GM12872 (cell line): ENCODE results near the gene NFATC2IP.

ENCODE experiments used
- TF ChIP-seq, protein P1 (sequence below): IDR thresholded peaks from 3 replicates; pipeline ENCODE4 v1.5.1; 2011; ENCODE audit warnings: low read depth, mild to moderate bottlenecking, low read length, moderate library complexity; ENCODE audit not compliant: insufficient read depth

Gene NFATC2IP

DNA sequence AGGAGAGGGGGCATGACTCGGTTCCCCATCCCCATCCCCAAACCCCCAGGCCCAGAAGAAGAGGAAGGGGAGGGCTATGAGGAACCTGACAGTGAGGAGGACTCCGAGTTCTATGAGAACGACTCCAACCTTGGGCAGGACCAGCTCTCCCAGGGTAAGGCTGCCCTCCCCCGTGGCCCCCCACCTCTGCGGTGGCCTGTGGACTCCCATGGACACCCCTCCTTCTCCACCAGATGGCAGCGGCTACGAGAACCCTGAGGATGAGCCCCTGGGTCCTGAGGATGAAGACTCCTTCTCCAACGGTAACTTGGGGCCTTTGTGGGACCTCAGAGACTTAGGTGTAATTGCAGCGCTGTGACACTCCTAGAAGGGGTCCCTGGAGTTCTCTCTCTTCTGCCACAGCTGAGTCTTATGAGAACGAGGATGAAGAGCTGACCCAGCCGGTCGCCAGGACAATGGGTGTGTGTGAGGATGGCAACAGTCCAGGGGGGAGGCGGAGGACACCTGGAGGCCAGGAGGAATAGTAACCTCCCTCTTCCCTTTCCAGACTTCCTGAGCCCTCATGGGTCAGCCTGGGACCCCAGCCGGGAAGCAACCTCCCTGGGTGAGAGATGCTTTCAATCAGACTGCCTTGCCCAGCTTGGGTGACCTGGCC, 13.4 kb upstream of the NFATC2IP start:
- TF ChIP-seq, protein P1, sequence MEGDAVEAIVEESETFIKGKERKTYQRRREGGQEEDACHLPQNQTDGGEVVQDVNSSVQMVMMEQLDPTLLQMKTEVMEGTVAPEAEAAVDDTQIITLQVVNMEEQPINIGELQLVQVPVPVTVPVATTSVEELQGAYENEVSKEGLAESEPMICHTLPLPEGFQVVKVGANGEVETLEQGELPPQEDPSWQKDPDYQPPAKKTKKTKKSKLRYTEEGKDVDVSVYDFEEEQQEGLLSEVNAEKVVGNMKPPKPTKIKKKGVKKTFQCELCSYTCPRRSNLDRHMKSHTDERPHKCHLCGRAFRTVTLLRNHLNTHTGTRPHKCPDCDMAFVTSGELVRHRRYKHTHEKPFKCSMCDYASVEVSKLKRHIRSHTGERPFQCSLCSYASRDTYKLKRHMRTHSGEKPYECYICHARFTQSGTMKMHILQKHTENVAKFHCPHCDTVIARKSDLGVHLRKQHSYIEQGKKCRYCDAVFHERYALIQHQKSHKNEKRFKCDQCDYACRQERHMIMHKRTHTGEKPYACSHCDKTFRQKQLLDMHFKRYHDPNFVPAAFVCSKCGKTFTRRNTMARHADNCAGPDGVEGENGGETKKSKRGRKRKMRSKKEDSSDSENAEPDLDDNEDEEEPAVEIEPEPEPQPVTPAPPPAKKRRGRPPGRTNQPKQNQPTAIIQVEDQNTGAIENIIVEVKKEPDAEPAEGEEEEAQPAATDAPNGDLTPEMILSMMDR, result no peak

GRCh38 chr16:28938721-28939120, 12.0 kb upstream of the NFATC2IP start:
- TF ChIP-seq, protein P1, result no peak

- TF ChIP-seq, protein P1, result no peak
These were observed 7.5 kb upstream of the NFATC2IP start for GRCh38 chr16:28943281-28943680.

- TF ChIP-seq, protein P1, result no peak
These were observed 4.1 kb upstream of the NFATC2IP start for GRCh38 chr16:28946681-28947080.

DNA sequence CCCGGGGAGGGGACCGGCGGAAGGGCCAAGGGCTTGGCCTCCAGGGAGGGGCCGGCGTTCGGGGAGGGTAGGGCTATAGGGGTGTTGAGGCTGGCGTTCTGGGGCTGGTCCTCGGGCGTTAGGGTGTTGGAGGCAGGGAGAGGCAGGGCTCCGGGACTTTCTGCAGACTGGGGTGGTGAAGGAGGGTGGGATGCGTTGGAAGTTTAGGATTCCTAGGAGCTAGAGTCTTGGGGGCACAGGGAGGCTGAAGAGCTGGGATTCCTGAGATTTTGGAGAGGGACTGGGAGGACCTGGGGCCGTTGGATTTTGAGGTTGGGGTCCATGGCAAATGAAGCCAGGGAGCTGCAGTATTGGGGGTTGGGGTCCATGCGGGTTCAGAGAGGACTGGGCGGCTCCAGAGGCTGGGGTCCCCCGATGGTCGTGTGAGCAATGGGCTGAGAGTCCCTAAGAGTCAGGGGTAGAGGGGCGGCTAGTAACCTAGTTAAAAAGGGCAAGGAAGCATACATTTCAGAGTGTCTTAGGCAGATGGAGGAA, 740 bp downstream of the NFATC2IP start:
- TF ChIP-seq, protein P1, result no peak

- TF ChIP-seq, protein P1, result no peak
These were observed 7.5 kb downstream of the NFATC2IP start for GRCh38 chr16:28958216-28958615.

DNA sequence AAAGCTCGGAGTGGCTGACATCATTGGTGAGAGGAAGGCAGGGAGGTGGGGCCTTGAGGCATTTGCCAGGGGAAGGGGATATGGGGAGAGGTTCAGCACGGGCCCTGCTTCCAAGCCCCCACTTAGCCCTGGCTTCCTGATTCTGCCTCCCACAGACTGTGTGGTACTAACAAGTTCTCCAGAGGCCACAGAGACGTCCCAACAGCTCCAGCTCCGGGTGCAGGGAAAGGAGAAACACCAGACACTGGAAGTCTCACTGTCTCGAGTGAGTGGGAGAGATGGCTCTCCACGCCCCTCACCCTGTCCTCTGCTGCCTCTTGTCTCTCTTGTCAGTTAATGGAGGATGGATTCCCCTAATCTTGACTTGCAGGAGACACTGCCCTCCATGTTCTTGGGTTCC, 8.1 kb downstream of the NFATC2IP start:
- TF ChIP-seq, protein P1, result no peak

- TF ChIP-seq, protein P1, result no peak
These were observed 13.3 kb downstream of the NFATC2IP start for GRCh38 chr16:28964072-28964471.
